Astrocyte (in vitro differentiated cells and primary cell): ENCODE results near the gene ZNF333. TPM values are rescaled to one million over a fixed set of nuclear protein-coding genes. Genes with fewer than 3 reads are reported as not detected.

ENCODE experiments used
- DNase-seq: peaks from one replicate; pipeline ENCODE4 v3.0.0-alpha.2; 2010; ENCODE audit warnings: low read depth
- FAIRE-seq: peaks from 2 replicates; lab custom pipeline; 2011; peaks lifted over from hg19 to GRCh38; lab: Jason Lieb, UNC
- H2AFZ ChIP-seq: 2 replicates; pipeline ENCODE4 v1.6.0; 2012; ENCODE audit warnings: low read depth, low read length, inconsistent platforms
- H3K27ac ChIP-seq: 2 replicates; pipeline ENCODE4 v1.5.1; 2011; ENCODE audit warnings: low read depth, low read length, inconsistent platforms
- H3K27me3 ChIP-seq: 2 replicates; pipeline ENCODE4 v1.6.0; 2011; ENCODE audit warnings: low read length, inconsistent platforms; ENCODE audit not compliant: insufficient read depth
- H3K36me3 ChIP-seq: 2 replicates; pipeline ENCODE4 v1.5.1; 2011; ENCODE audit warnings: low read length, inconsistent platforms; ENCODE audit not compliant: insufficient read depth
- H3K4me1 ChIP-seq: 2 replicates; pipeline ENCODE4 v1.5.1; 2011; ENCODE audit warnings: low read length, inconsistent platforms; ENCODE audit not compliant: insufficient read depth
- H3K4me2 ChIP-seq: 2 replicates; pipeline ENCODE4 v1.6.0; 2012; ENCODE audit warnings: low read length, inconsistent platforms
- H3K4me3 ChIP-seq: 2 replicates; pipeline ENCODE4 v1.5.1; 2011; ENCODE audit warnings: low read depth, mild to moderate bottlenecking, low read length, inconsistent platforms; ENCODE audit not compliant: insufficient read depth
- H3K79me2 ChIP-seq: 2 replicates; pipeline ENCODE4 v1.6.0; 2012; ENCODE audit warnings: mild to moderate bottlenecking, low read length, inconsistent platforms; ENCODE audit not compliant: insufficient read depth
- H3K9ac ChIP-seq: 2 replicates; pipeline ENCODE4 v1.6.0; 2012; ENCODE audit warnings: mild to moderate bottlenecking, low read length, inconsistent platforms
- H3K9me3 ChIP-seq: 2 replicates; pipeline ENCODE4 v1.5.1; 2012; ENCODE audit warnings: low read depth, mild to moderate bottlenecking, low read length, inconsistent platforms; ENCODE audit not compliant: insufficient read depth
- H4K20me1 ChIP-seq: 2 replicates; pipeline ENCODE4 v1.6.0; 2012; ENCODE audit warnings: low read length, inconsistent platforms; ENCODE audit not compliant: insufficient read depth
- H3K27ac Mint-ChIP-seq: one replicate; pipeline ENCODE4 v1.8.0; 2021; ENCODE audit warnings: mild to moderate bottlenecking, mixed read lengths; ENCODE audit not compliant: unreplicated experiment
- H3K27me3 Mint-ChIP-seq: one replicate; pipeline ENCODE4 v1.8.0; 2021; ENCODE audit warnings: low read depth, mixed read lengths; ENCODE audit not compliant: unreplicated experiment
- H3K36me3 Mint-ChIP-seq: one replicate; pipeline ENCODE4 v1.8.0; 2021; ENCODE audit warnings: low read depth, mixed read lengths; ENCODE audit not compliant: unreplicated experiment
- H3K4me1 Mint-ChIP-seq: one replicate; pipeline ENCODE4 v1.8.0; 2021; ENCODE audit warnings: low read depth, mixed read lengths; ENCODE audit not compliant: unreplicated experiment
- H3K4me3 Mint-ChIP-seq: one replicate; pipeline ENCODE4 v1.8.0; 2021; ENCODE audit warnings: mild to moderate bottlenecking, moderate library complexity, mixed read lengths; ENCODE audit not compliant: unreplicated experiment
- H3K9me3 Mint-ChIP-seq: one replicate; pipeline ENCODE4 v1.8.0; 2021; ENCODE audit warnings: mild to moderate bottlenecking, mixed read lengths; ENCODE audit not compliant: unreplicated experiment
- EZH2 ChIP-seq: IDR thresholded peaks from 2 replicates; pipeline ENCODE4 v1.6.1; 2012; ENCODE audit warnings: mild to moderate bottlenecking, low read length, inconsistent platforms; ENCODE audit not compliant: insufficient read depth
- total RNA-seq: library from RNA; stranded (reverse); gene quantifications from 2 replicates; pipeline ENCODE4 v1.2.1, GENCODE V29; 2021
- TF ChIP-seq, protein P1 (sequence below): IDR thresholded peaks from 2 replicates; pipeline ENCODE4 v1.5.1; 2011; ENCODE audit warnings: low read depth, mild to moderate bottlenecking, inconsistent platforms, low read length, moderate library complexity; ENCODE audit not compliant: insufficient read depth

Gene ZNF333
- total RNA-seq, 1 donor from 2014 or later: 10.4 TPM

DNA sequence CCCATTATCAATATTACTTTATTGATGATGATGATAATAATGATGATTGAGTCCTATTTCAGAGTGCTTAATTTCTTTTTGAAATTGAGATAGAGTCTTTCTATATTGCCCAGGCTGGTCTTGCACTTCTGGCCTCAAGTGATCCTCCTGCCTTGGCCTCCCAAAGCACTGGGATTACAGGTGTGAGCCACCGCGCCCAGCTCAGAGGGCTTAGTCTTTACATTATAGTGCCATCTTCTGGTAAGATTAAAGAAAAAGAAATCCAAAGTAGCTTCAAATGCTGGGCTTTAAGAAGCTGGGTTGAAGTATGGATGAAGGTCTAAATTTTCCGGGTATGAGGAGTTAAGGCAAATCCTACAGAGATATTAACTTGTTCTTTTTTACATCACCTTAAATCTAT lies 3.4 kb upstream of the ZNF333 start:
- Histone ChIP-seq H3K36me3 (no peaks in the 10 kb centered on the region), H3K9me3 (no peaks in the 10 kb centered on the region), H3K27ac (no peak overlapping the region), H3K9ac (no peak overlapping the region), H4K20me1 (no peaks in the 10 kb centered on the region), H2AFZ (no peak overlapping the region), H3K4me2 (no peak overlapping the region), H3K27me3 (no peaks in the 10 kb centered on the region), H3K4me1 (no peaks in the 10 kb centered on the region), H3K4me3 (no peak overlapping the region), H3K79me2 (peaks cover 7% of the 10 kb centered on the region)
- FAIRE-seq: no peak
- Mint-ChIP-seq H3K27me3 (peaks cover 14% of the 10 kb centered on the region), H3K9me3 (no peaks in the 10 kb centered on the region), H3K36me3 (no peaks in the 10 kb centered on the region), H3K4me1 (peaks cover 5% of the 10 kb centered on the region), H3K27ac (no peak overlapping the region), H3K4me3 (no peak overlapping the region)
- no peak for DNase-seq
- TF ChIP-seq, protein P1, sequence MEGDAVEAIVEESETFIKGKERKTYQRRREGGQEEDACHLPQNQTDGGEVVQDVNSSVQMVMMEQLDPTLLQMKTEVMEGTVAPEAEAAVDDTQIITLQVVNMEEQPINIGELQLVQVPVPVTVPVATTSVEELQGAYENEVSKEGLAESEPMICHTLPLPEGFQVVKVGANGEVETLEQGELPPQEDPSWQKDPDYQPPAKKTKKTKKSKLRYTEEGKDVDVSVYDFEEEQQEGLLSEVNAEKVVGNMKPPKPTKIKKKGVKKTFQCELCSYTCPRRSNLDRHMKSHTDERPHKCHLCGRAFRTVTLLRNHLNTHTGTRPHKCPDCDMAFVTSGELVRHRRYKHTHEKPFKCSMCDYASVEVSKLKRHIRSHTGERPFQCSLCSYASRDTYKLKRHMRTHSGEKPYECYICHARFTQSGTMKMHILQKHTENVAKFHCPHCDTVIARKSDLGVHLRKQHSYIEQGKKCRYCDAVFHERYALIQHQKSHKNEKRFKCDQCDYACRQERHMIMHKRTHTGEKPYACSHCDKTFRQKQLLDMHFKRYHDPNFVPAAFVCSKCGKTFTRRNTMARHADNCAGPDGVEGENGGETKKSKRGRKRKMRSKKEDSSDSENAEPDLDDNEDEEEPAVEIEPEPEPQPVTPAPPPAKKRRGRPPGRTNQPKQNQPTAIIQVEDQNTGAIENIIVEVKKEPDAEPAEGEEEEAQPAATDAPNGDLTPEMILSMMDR: no peak
- no peak for TF ChIP-seq EZH2

DNA sequence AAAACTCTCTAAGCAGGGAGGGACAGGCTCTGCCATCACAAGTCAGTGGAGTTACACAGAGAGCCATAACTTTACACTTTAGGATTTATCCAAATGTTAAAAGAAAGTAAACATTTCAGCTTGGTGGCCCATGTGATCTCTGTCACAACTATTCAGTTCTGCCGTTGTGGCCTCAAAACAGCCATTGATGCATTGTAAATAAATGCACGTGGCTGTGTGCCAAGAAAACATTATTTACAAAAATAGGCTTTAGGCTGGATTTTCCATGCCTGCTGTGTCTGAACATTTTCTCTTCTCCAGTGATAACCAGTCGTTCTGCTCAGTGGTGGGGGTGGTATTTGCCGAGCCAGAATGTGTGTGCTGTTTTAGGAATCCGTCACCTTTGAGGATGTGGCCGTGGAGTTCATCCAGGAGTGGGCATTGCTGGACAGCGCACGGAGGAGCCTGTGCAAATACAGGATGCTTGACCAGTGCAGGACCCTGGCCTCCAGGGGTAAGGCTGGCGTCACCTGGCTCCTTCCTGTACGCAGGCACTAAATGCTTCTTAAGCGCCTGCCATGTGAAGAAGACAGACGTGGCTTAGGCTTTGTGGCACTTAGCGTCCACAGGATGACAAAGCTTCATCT lies 4.9 kb downstream of the ZNF333 start:
- no peak for DNase-seq
- no peaks in the 10 kb centered on the region for H3K27me3 Mint-ChIP-seq
- TF ChIP-seq, protein P1: no peak
- Histone ChIP-seq H2AFZ (no peak overlapping the region), H3K27ac (no peak overlapping the region), H3K4me2 (no peak overlapping the region), H3K4me3 (no peak overlapping the region), H3K79me2 (peaks cover 15% of the 10 kb centered on the region), H3K9ac (no peak overlapping the region), H3K4me1 (no peaks in the 10 kb centered on the region), H3K9me3 (no peaks in the 10 kb centered on the region), H3K36me3 (peaks cover 12% of the 10 kb centered on the region), H4K20me1 (no peaks in the 10 kb centered on the region), H3K27me3 (no peaks in the 10 kb centered on the region)
- no peak for FAIRE-seq
- H3K9me3 Mint-ChIP-seq: no peaks in the 10 kb centered on the region
- H3K27ac Mint-ChIP-seq: no peak overlapping the region
- H3K36me3 Mint-ChIP-seq: peaks cover 15% of the 10 kb centered on the region
- H3K4me1 Mint-ChIP-seq: peaks cover 5% of the 10 kb centered on the region
- H3K4me3 Mint-ChIP-seq: no peak overlapping the region

DNA sequence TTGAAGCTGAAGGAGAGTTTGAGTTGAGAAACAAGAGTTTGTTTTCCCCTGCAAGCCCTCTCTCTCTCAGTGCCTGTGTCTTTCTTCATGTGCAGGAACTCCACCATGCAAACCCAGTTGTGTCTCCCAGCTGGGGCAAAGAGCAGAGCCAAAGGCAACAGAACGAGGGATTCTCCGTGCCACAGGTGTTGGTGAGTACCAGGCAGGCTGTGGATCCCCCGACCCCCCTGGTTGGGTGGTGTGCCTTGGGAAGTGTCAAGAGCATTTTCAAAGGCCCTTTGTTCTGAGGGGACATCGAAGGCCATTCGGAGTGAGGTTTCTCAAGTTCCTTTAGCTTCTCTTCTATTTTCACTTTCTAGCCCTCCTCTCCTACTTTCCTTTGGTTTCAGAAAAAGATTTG lies 5.6 kb downstream of the ZNF333 start:
- peaks cover 12% of the 10 kb centered on the region for H3K36me3 ChIP-seq
- peaks cover 11% of the 10 kb centered on the region for H3K79me2 ChIP-seq
- H3K9ac ChIP-seq: no peak overlapping the region
- H3K4me3 Mint-ChIP-seq: no peak overlapping the region
- no peaks in the 10 kb centered on the region for H3K9me3 Mint-ChIP-seq
- peaks cover 5% of the 10 kb centered on the region for H3K4me1 Mint-ChIP-seq
- H3K9me3 ChIP-seq: no peaks in the 10 kb centered on the region
- H3K27ac Mint-ChIP-seq: no peak overlapping the region
- H3K36me3 Mint-ChIP-seq: peaks cover 18% of the 10 kb centered on the region
- H3K27me3 Mint-ChIP-seq: no peaks in the 10 kb centered on the region
- no peak for FAIRE-seq
- no peaks in the 10 kb centered on the region for H4K20me1 ChIP-seq
- H3K27me3 ChIP-seq: no peaks in the 10 kb centered on the region
- TF ChIP-seq, protein P1: no peak
- TF ChIP-seq EZH2: no peak
- no peak overlapping the region for H3K4me2 ChIP-seq
- no peak overlapping the region for H3K4me3 ChIP-seq
- H3K4me1 ChIP-seq: no peaks in the 10 kb centered on the region
- H2AFZ ChIP-seq: no peak overlapping the region
- H3K27ac ChIP-seq: no peak overlapping the region
- DNase-seq: no peak
